Activated naive CD4-positive, alpha-beta T cell treated with anti-CD3 and anti-CD28 coated beads, Interleukin-2, amount 50 U/mL, for 24 hours (primary cell): ENCODE measurements around the gene GATA5.

Experiments used
- H3K27ac Mint-ChIP-seq: one replicate; pipeline ENCODE4 v1.8.0; 2021; ENCODE audit warnings: mild to moderate bottlenecking, mixed read lengths
- H3K27me3 Mint-ChIP-seq: one replicate; pipeline ENCODE4 v1.8.0; 2021; ENCODE audit warnings: mixed read lengths
- H3K36me3 Mint-ChIP-seq: one replicate; pipeline ENCODE4 v1.8.0; 2021; ENCODE audit warnings: mixed read lengths
- H3K4me1 Mint-ChIP-seq: one replicate; pipeline ENCODE4 v1.8.0; 2021; ENCODE audit warnings: mixed read lengths
- H3K4me3 Mint-ChIP-seq: one replicate; pipeline ENCODE4 v1.8.0; 2021; ENCODE audit warnings: mild to moderate bottlenecking, mixed read lengths
- H3K9me3 Mint-ChIP-seq: one replicate; pipeline ENCODE4 v1.8.0; 2021; ENCODE audit warnings: mixed read lengths

The GATA5 gene

DNA sequence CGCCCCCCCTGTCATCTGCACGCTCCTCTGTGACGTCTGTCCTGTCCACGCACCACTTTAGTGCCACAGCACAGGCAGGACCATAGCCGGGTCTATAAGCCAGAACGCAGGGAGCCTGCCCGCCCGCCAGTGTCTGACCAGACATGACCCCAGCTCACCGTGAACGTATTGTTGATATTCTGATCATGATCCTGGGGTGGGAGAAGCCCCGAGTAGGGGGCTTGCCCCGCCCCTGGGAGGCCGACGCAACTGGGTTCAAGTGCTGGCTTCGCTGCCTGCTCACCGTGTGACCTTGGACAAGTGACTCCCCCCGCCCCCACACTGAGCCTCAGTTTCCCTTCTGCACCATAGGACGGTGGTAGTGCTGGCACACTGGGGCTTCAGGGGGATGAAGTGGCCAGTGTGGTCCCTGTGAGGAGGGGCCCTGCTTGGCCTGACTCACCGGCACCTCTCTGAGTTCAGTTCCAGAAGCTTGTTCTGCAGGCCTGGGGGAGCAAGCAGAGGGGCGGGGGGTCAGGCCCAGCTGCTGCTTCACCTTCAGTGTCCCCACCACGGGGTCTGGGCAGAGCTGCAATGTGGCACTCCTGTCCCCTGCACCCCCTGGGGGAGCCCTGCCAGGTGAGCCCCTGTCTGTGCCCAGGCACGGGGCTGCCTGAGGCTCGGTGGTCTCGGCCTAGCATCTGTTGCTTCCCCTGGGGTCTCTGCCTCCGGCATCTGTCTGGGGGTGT, 57.6 kb downstream of the GATA5 start:
- Mint-ChIP-seq H3K27ac (no peak overlapping the region), H3K9me3 (no peaks in the 10 kb centered on the region), H3K4me1 (no peaks in the 10 kb centered on the region)

DNA sequence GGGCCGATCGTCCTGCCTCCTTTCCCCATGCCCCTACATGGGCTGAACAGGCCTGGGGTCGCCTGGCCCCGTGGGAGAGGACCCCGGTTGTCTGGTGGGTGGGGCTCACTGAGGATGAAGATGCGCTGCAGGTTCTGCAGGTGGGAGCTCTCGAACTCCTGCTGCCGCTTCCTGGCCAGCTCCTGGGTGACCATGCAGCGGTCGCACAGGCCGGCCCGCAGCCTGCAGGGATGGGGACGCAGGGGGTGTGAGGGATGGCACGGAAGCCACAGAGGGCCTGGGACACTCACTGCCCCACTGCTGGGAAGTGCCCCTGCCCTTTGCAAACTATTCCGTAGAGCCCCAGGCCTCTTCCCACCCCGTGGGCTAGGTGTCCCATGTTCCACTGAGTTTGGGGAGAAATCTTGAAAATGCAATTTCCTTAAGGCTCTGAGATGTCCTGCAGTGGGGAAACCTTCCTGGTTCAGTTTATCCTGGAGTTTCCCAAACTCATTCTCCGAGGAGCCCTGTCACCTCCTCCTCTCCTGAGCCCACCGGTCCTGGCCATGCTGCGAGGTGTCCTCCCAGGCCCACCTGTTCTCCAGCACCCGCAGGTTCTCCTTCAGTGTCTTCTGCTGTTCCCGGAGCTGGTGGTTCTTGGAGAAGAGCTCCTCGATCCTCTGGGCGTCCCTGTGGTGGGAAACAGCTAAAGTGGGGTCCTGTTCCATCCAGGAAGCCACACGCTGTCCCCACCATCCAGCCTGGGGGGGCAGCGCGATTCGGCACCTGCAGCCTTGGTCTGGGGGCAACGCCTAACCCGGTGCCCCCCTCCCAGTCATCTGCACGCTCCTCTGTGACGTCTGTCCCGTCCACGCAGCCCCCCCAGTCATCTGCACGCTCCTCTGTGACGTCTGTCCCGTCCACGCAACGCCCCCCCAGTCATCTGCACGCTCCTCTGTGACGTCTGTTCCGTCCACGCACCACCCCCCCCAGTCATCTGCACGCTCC, 58.9 kb downstream of the GATA5 start:
- Mint-ChIP-seq H3K4me1 (no peaks in the 10 kb centered on the region), H3K27me3 (no peaks in the 10 kb centered on the region), H3K27ac (no peak overlapping the region), H3K36me3 (no peaks in the 10 kb centered on the region), H3K4me3 (no peak overlapping the region), H3K9me3 (no peaks in the 10 kb centered on the region)

More for the DNA sequence above, 57.6 kb downstream of the GATA5 start:
- no peaks in the 10 kb centered on the region for H3K27me3 Mint-ChIP-seq
- no peak overlapping the region for H3K4me3 Mint-ChIP-seq
- H3K36me3 Mint-ChIP-seq = no peaks in the 10 kb centered on the region

DNA sequence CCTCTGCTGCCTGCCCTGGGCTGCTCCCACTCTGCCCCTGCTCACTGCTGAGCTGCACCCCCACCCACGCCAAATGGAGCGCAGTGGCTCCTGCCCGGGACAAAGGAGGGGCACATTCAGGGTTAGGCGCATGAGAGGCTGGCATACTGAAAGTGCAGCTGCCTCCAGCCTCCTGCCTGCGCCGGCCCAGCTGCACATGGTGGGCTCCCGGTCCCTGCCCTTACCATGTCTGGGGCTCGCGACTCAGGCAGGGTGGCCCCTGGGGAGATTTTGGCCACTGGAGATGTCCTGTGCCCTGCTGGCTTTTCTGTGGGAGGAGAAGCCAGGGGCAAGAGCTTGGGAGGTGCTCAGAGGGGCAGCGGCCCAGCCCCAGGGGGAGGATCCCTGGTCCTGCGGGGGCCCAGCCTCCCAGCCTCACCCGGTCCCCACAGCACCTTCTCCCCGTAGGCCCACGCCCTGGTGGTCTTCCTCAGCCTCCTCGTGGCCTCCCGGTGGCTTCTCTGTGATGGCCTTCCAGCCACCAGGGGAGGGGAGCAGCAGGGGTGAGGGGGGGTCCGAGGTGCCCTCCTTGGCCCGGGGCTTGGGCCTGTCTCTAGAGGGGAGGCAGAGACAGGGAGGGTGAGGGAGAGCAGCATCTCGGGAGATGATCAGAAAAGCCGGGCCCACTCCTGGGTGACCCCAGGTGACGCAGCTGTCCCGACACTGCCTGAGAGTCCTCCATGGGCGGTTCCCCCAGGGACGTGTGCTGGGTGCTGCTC, 60.3 kb downstream of the GATA5 start:
- Mint-ChIP-seq H3K4me3 (no peak overlapping the region), H3K27me3 (no peaks in the 10 kb centered on the region), H3K27ac (no peak overlapping the region), H3K9me3 (no peaks in the 10 kb centered on the region), H3K36me3 (no peaks in the 10 kb centered on the region), H3K4me1 (no peaks in the 10 kb centered on the region)

DNA sequence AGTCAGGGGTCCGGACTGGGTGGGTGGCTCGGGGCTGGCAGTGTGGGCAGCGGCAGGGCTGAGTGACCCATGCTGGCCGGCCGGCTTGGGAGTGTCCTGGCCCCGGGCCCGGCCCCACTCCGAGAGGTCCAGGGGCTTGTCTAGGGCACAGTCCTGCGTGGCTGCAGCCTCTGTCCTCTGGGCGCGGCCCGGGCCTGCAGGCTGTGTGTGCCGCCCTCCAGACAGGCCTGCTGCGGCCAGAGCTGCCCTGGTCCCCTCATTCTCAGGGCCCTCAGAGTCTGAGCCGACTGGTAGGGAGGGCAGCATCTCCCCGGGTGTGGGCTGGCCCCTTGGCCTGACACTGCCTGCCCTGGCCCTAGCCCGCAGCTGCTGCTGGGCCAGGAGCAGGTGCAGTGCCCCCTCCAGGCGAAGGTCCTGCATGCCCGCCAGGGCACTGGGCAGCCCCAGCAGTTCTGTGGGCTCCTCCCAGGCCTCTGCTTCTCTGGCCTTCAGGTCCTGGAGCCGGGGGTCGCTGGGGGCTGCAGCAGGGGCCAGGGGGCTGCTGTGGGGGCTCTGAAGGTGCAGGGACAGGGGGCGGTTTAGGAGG, 61.8 kb downstream of the GATA5 start:
- Mint-ChIP-seq H3K27ac (no peak overlapping the region), H3K4me1 (peaks cover 6% of the 10 kb centered on the region), H3K36me3 (no peaks in the 10 kb centered on the region), H3K4me3 (no peak overlapping the region), H3K27me3 (no peaks in the 10 kb centered on the region), H3K9me3 (no peaks in the 10 kb centered on the region)
